Measurements from ENCODE around the gene HMGCS1.
"Not testable (repeated sequence)": the region's sequence is repeated elsewhere in the genome, so short reads cannot be mapped to it uniquely, and the experiment has no call there.

The HMGCS1 gene

DNA sequence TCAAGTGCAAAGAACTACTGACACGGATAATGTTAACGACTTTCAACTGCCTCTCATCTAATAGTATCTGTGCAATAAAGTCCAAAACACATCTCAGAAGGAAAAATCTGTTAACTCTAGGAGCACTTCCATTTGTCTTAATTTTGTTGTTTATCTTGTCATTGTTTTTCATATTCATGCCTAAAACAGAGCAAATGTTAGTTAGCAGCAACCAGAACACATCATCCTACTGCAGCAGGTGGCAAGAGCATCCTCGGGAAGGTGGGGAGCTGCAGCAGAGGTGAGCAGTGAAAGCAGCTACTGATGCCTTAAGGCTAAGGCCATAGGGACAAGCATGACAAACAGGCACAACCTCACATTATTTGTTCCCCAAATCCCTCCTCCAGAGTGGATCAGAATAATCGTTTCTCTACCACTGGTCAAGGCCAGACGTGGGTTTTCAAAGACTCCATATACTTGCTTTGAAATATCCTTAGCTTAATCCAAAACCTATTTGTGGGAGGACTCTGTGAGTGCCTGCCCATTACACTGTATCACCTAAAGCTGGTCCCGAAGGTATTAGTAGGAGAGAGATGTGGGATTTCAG, 1.0 kb downstream of the HMGCS1 start:
- no peak for DNase-seq

DNA sequence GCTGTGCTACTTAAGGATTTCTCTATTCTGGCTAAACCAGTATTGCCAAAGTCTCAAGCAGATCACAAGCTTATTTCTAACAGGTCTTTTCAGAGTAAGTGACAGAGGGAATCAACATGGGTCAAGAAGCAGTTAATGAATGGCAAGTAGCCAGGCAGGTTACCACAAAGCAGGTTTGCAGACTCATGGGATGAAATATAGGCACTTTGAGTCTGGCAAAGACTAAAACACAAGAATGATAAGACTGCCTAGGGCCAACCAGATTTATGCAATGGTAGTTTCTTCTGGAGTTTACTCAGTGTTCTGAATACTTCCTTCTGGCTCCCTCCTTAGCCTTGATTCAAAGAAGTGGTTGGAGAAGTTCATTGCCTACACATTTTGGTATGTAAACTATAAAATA, 3.6 kb downstream of the HMGCS1 start:
- DNase-seq, result no peak

DNA sequence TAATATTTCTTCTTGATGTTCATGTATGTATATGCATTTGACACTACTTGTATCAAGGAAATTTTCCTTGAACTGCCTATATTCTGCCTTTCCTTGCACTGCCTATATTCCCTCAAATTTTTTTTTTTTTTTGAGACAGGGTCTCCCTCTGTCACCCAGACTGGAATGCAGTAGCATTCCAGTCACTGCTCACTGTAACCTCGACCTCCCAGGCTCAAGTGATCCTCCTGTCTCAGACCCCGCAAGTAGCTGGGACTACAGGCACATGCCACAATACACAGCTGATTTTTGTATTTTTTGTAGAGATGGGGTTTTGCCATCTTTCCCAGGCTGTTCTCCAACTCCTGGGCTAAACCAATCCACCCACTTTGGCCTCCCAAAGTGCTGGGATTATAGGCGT, 4.1 kb downstream of the HMGCS1 start:
- DNase-seq, result no peak

- DNase-seq, result not testable (repeated sequence)
Observed at GRCh38 chr5:43306954-43307353, 6.3 kb downstream of the HMGCS1 start.

- no peak for DNase-seq
Observed at GRCh38 chr5:43305948-43306565, 7.2 kb downstream of the HMGCS1 start.

DNA sequence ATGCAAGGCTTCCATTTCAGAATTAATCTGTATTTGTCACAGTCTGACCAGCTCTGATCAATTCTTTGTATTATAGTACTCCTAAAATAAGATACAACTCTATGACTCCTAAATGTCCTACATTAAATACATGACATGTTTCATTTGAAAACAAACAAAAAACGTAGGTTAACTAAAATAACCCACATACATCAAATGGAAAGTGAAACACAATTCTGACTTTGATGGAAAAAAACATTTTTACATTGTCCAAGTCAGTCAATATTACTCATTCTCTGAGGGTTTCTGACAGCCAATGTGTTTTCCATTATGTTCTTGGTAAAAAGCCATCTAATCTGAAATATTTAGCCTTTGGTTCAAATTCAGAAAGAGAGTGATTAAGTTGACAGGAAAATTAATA, 8.7 kb downstream of the HMGCS1 start:
- DNase-seq, result no peak

- DNase-seq, result no peak
Observed at GRCh38 chr5:43303242-43303641, 10.0 kb downstream of the HMGCS1 start.

- no peak for DNase-seq
Observed at GRCh38 chr5:43302481-43302880, 10.7 kb downstream of the HMGCS1 start.

DNA sequence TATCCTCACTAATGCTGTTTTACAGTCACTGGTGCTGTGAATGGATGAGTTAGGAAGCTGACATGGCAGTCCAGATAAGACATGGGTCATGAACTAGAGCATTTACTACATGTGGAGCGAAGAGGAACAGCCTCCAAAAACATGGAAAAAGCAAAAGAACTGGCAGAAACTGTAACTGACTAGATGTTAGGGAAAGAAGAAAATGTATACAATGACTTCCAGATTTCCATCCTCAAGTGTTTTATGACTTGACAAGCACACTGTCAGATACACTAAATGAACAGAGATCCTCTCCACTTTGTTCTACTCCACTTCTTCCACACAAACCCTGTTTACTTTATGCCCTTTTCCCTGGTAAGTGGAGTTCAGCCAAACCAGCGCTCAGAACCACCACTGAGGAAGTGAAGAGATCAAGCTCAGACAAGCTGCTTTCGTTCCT, 11.5 kb downstream of the HMGCS1 start:
- DNase-seq, result no peak

DNA sequence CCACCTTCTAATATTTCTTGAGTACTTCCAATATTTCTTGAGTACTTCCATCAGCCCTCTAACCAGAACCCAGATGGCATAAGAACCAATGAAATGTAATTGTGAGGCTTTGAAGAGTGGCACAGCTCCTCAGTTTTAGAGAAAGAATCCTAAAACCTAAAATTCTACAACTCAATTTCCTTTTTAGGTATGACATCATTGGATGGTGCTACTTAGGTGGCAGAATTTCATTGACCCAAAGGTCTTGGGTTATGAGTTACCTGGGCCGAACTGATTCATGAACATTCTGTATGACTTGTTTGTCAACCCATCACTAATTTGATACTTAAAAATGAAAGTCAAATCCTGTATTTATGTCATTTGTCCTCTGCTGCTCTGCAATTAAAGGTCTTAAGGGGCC, 13.1 kb downstream of the HMGCS1 start:
- DNase-seq, result no peak

DNA sequence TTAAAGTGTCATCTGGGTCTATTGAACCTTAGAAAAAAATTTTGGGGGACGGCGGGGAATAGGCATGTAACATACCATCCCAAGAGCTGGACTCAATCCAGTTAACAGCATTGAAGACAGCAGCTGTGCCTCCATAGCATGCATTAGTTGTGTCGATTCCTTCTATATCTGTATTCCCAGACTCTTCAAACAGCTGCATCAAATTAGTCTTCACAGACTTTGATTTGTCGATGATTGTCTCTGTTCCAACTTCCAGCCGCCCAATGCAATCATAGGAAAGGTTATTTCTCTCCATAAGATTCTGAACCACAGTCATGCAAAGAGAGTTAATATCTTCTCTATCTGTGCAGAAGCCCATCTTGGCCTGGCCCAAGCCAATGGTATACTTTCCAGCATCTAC, 14.8 kb downstream of the HMGCS1 start:
- no peak for DNase-seq

DNA sequence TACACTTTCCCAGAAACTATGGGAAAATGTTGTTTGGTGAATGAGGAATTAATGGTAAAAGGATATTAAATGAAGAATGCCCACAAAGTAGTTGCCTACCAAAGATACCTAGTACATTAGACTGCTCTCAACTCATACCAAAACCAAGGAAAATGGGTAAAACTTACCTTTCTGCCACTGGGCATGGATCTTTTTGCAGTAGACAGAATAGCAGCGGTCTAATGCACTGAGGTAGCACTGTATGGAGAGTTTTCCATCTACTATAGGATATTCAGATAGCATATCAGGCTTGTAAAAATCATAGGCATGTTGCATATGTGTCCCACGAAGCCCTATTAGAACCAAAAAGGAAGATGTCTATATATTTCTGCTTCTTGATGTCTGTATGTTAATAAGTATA, 16.4 kb downstream of the HMGCS1 start:
- no peak for DNase-seq

GRCh38 chr5:43295202-43295601, 18.0 kb downstream of the HMGCS1 start:
- no peak for DNase-seq

- no peak for DNase-seq
Observed at GRCh38 chr5:43294226-43294625, 19.0 kb downstream of the HMGCS1 start.

DNA sequence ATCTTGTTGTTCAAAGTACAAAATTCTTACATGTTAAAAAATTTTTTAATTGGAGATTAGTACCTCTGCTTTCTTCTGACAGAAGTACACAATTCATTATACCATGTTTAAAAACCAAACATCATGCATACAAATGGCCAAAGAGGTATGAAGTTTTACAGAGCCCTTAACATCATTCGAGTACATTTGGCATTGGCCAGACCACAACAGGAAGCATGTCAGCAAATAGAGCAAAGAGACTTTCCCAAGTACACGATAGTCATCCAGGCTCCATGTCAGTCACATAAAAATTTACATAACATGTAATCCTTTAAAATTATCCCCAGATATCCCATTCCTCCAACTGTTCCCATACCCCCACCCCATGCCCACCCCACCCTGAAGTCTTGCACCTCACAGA, 22.5 kb downstream of the HMGCS1 start:
- no peak for DNase-seq

DNA sequence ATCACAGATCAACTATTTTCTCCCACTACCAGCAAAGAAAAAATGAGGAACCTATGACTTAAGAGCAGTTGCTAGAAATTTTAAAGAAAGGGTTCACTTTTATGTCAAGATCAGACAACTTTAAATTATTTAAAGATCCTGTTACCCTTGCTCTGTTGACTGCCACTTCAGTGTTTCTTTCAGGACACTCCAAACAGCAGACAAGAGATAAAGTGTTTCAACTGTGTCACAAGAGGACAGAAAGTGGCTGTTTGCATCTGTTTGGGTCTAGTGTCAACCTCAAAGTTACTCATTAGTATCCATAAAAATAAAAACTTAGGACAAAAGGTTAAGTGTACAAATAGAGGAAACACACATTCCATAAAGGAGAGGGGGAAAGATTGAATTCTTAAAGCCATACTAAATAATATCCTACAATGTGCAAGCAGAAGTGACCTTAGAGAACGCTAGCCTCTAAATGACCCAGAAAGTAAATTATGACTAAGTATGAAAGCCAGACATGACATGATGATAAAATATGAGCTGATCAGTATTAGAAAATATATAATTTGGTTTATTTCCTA, 24.9 kb downstream of the HMGCS1 start:
- no peak for DNase-seq

DNA sequence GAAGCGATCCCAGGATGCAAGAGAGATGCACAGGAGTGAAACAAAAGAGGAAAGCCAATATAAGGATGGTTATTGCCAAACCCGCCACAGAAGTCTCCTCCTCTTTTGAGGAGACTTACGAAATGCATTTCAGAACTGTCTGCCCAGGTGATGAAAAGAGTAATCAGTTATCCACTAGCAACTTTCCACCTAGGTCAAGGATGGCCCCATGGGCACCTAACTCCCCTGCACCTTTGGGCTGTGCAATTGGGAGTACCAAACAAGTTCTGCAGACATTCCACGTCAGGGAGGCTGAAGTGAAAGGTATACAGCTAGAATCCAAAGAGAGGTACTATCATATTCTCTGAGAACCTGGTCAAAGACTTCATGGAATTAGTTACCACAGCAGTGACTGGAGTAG, 25.7 kb downstream of the HMGCS1 start:
- no peak for DNase-seq

GRCh38 chr5:43286623-43287022, 26.6 kb downstream of the HMGCS1 start:
- no peak for DNase-seq

DNA sequence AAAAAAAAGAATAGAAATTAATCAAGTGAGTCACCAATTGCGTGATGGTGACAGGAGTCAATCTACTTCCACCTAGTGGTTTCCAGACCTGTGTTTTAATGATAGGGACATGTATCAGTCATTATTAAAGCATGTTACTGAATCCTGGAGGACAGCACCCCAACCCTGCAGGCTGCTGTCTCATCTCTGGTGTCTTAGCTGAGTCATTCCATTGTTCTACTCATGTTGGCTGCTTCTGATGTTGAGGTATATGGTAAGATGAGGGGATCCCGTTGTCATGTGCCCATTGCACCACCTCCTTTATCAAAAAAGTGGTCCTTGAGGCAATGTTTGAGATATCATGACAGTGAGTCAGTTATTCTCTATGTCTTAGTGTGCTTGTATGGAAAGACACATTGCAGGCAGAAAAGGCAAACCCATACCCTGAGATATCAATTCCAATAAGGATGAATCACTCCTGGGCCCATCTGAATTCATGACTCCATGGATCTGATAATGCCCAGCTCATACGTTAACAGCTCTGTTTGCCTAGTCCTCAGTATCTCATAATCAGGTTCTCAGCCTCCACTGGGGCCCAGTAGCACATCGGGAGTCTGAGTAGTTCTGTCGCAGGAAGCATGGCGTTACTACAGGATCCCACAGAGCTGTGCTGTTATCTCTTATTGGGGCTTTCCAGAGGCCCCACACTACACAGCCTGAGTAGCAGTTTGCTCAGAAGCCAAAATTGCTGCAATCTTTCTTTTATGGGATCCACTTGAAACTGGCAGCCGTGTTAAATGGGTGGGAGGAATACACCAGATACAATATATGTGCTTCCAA, 31.2 kb downstream of the HMGCS1 start:
- DNase-seq, result no peak

GRCh38 chr5:43279548-43280274, 33.5 kb downstream of the HMGCS1 start:
- DNase-seq, result no peak

DNA sequence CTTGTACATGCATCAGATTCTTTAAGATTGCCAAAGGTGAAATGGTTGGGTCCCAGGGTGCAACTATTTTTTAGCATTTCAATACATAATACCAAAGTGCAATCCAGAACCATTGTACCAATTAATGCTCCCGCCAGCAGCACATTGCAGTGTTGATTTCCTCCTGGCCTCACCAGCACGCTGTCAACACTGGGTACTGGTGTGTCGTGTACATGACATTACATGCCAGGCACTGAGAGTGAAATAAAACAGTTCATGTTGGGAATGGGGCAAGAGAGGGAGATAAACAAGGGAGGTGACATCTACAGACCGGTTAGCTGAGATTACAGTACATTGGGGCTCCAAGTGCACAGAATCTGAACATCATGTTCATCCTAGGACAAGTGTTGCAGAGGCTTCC, 37.8 kb downstream of the HMGCS1 start:
- DNase-seq, result no peak

DNA sequence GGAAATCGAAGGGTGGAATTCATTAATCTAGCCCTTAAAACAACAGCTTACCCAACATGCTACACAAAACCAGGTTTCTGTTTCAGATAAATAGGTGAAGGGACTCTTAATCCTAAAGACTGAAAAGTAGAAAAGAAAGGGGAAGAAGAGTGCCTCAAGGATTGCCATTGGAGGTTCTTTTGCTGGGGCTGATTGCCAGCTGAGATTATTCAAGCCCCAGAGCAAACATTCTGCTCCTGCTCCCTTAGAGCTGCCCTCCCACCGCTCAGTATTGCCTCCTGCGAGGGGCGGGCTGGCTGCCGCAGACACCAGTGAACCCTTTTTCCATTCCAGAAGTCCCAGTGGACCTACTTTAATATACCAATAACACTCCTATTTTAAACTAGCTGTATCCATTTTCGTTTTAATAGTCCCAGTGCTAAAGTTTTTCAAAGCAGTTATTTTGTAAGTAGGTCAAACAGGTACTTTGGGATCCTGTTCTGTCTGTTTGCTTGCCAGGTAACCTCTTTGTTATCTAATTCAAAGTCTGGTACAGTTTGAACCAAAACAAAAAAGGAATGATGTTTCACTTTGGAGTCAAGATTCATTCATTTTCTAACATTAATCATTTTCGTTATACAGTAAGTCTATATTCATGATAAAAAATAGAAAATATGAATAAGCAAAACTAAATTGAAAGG, 38.6 kb downstream of the HMGCS1 start:
- DNase-seq, result no peak

DNA sequence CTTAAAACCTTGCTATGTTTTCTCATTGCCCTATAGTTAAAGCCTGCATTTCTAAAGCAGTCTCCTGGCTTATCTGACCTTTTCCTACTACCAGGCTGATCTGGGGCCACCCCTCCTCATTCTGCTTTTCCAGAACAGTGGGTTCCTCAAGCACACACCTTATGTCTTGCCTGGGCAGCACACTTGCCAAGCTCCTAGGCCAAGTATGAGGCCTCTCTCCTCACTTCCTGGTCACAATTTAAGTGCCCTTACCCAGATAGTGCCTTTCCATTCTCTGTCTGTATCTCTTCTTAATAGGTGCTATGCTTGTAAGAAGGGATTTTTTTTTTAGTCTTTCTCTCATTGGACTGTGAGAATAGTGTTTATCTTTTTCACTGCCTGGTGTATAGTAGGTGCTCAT, 39.7 kb downstream of the HMGCS1 start:
- no peak for DNase-seq

Measured in retina (tissue), 1 donor.